WTC11 (cell line): ENCODE results near the gene NEMP2. TPM values are rescaled to one million over a fixed set of nuclear protein-coding genes. Genes with fewer than 3 reads are reported as not detected.

Source experiments
- ATAC-seq: fragments of 200-7000 bp; cut with Tn5 transposase; 2 replicates; pipeline ENCODE4 v1.10.0; 2021; ENCODE audit warnings: mild to moderate bottlenecking, moderate library complexity
- CTCF ChIA-PET: fragments of 300-600 bp; sonication (Branson Sonifier 250); formaldehyde crosslinking; loops from one replicate; lab custom pipeline; 2021; ENCODE audit warnings: antibody characterized with exemption; lab: Charles Lee
- POLR2A ChIA-PET: fragments of 350-600 bp; sonication (Branson Sonifier 250); formaldehyde crosslinking; loops from one replicate; lab custom pipeline; 2021; ENCODE audit warnings: antibody characterized with exemption; lab: Charles Lee
- DNase-seq: peaks from one replicate; pipeline ENCODE4 v3.0.0; 2021; ENCODE audit warnings: low spot score
- H3K27ac Mint-ChIP-seq: 2 replicates; pipeline ENCODE4 v1.8.0; 2021; ENCODE audit warnings: mixed read lengths
- H3K27me3 Mint-ChIP-seq: 2 replicates; pipeline ENCODE4 v1.8.0; 2021; ENCODE audit warnings: low read depth, mild to moderate bottlenecking, moderate library complexity, mixed read lengths
- H3K36me3 Mint-ChIP-seq: 2 replicates; pipeline ENCODE4 v1.8.0; 2021; ENCODE audit warnings: mixed read lengths
- H3K4me1 Mint-ChIP-seq: 2 replicates; pipeline ENCODE4 v1.8.0; 2022; ENCODE audit warnings: mixed read lengths
- H3K4me3 Mint-ChIP-seq: 2 replicates; pipeline ENCODE4 v1.8.0; 2021; ENCODE audit warnings: mild to moderate bottlenecking, moderate library complexity, mixed read lengths
- H3K9me3 Mint-ChIP-seq: 2 replicates; pipeline ENCODE4 v1.8.0; 2021; ENCODE audit warnings: mixed read lengths
- EMX1 ChIP-seq: fragments of 250-450 bp; sonication (Bioruptor Pico); IDR thresholded peaks from 2 replicates; pipeline ENCODE4 v1.8.0; 2021; ENCODE audit warnings: mild to moderate bottlenecking
- IRF2 ChIP-seq: sonication (generic); formaldehyde crosslinking; IDR thresholded peaks from 2 replicates; pipeline ENCODE4 v1.8.0; 2022; ENCODE audit warnings: low read depth, missing genetic modification reagents, borderline replicate concordance
- JUN ChIP-seq: sonication (generic); formaldehyde crosslinking; IDR thresholded peaks from 2 replicates; pipeline ENCODE4 v1.8.0; 2023; ENCODE audit warnings: mild to moderate bottlenecking, missing genetic modification reagents
- MXD4 ChIP-seq: fragments of 250-450 bp; sonication (Bioruptor Pico); IDR thresholded peaks from 2 replicates; pipeline ENCODE4 v1.8.0; 2021; ENCODE audit warnings: mild to moderate bottlenecking, moderate library complexity, borderline replicate concordance
- SOX15 ChIP-seq: fragments of 250-450 bp; sonication (Bioruptor Pico); IDR thresholded peaks from 2 replicates; pipeline ENCODE4 v1.9.0; 2021; ENCODE audit warnings: mild to moderate bottlenecking
- SP1 ChIP-seq: sonication (generic); formaldehyde crosslinking; conservative IDR thresholded peaks from 2 replicates; pipeline ENCODE4 v1.8.1; 2022; ENCODE audit warnings: missing genetic modification reagents
- TEAD1 ChIP-seq: sonication (generic); formaldehyde crosslinking; IDR thresholded peaks from 2 replicates; pipeline ENCODE4 v1.8.0; 2022; ENCODE audit warnings: mild to moderate bottlenecking, missing genetic modification reagents
- TP53 ChIP-seq: sonication (generic); formaldehyde crosslinking; IDR thresholded peaks from 2 replicates; pipeline ENCODE4 v1.8.1; 2023; ENCODE audit warnings: mild to moderate bottlenecking, missing genetic modification reagents
- ZBTB21 ChIP-seq: sonication (generic); formaldehyde crosslinking; IDR thresholded peaks from 2 replicates; pipeline ENCODE4 v1.8.1; 2023; ENCODE audit warnings: mild to moderate bottlenecking, missing genetic modification reagents, borderline replicate concordance
- ZNF138 ChIP-seq: sonication (generic); formaldehyde crosslinking; conservative IDR thresholded peaks from 2 replicates; pipeline ENCODE4 v1.8.1; 2022; ENCODE audit warnings: mild to moderate bottlenecking, moderate library complexity, missing genetic modification reagents
- total RNA-seq: library from RNA; stranded (reverse); gene quantifications from 3 replicates; pipeline ENCODE4 v1.2.3, GENCODE V29; 2021
- TF ChIP-seq, protein P1 (sequence below): sonication (generic); formaldehyde crosslinking; IDR thresholded peaks from 2 replicates; pipeline ENCODE4 v1.8.1; 2022; ENCODE audit warnings: low read depth, mild to moderate bottlenecking, moderate library complexity, missing genetic modification reagents, borderline replicate concordance
- TF ChIP-seq, protein P2 (sequence below): sonication (generic); formaldehyde crosslinking; IDR thresholded peaks from 2 replicates; pipeline ENCODE4 v1.8.0; 2023; ENCODE audit warnings: missing genetic modification reagents
- TF ChIP-seq, protein P3 (sequence below): sonication (generic); formaldehyde crosslinking; IDR thresholded peaks from 2 replicates; pipeline ENCODE4 v1.8.0; 2022; ENCODE audit warnings: mild to moderate bottlenecking, missing genetic modification reagents
- TF ChIP-seq, protein P4 (sequence below): sonication (generic); formaldehyde crosslinking; IDR thresholded peaks from 2 replicates; pipeline ENCODE4 v1.8.1; 2022; ENCODE audit warnings: missing genetic modification reagents, borderline replicate concordance
- TF ChIP-seq, protein P5 (sequence below): fragments of 250-450 bp; sonication (Bioruptor Pico); IDR thresholded peaks from 2 replicates; pipeline ENCODE4 v1.9.0; 2021; ENCODE audit warnings: moderate library complexity, mild to moderate bottlenecking, inconsistent platforms, borderline replicate concordance
- TF ChIP-seq, protein P6 (sequence below): sonication (generic); formaldehyde crosslinking; IDR thresholded peaks from 2 replicates; pipeline ENCODE4 v1.8.1; 2022; ENCODE audit warnings: mild to moderate bottlenecking, moderate library complexity, missing genetic modification reagents

Gene NEMP2
- total RNA-seq, 1 experiment from 2014 or later, result 7.2 TPM

DNA sequence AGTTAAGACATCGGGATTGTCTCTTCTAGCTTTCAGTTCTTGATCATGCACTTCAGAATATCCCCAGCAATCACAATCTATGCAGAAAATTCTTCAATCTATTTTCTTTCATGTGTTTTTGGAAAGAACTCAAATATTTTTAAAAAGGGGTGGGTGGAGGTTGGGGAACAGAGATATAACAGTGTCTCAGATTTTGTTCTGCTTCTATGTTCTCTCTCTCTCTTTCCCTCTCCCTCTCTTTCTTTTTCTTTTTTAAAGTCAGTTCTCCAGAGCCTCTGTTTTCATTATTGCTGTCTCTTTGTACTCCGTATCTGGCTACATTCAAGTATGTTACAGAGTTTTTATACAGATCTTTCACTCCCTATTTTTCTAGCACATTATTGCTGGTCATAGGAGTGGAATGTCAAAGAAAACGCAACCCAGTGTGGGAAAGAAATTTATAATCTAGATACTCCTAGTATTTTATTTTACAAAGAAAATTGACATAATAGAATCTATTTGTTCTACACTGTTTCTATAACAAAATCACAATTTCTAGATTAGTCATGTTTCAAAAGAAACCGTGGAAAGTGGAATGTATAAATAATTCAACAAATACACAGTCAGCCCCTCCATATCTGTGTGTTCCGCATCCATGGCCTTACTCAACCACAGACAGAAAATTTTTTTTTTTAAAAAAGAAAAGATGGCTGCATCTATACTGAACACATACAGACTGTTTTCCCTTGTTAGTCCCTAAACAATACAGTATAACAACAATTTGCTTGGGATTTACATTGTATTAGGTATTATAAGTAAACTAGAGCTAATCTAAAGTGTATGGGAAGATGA is 11.2 kb upstream of the NEMP2 start (continued):
- TF ChIP-seq, protein P1, sequence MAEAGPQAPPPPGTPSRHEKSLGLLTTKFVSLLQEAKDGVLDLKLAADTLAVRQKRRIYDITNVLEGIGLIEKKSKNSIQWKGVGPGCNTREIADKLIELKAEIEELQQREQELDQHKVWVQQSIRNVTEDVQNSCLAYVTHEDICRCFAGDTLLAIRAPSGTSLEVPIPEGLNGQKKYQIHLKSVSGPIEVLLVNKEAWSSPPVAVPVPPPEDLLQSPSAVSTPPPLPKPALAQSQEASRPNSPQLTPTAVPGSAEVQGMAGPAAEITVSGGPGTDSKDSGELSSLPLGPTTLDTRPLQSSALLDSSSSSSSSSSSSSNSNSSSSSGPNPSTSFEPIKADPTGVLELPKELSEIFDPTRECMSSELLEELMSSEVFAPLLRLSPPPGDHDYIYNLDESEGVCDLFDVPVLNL (CRISPR knock-in tag), result no peak
- TF ChIP-seq SOX15 (no peak), MXD4 (CRISPR knock-in tag) (no peak), TP53 (no peak), JUN (CRISPR knock-in tag) (no peak)
- TF ChIP-seq, protein P2, sequence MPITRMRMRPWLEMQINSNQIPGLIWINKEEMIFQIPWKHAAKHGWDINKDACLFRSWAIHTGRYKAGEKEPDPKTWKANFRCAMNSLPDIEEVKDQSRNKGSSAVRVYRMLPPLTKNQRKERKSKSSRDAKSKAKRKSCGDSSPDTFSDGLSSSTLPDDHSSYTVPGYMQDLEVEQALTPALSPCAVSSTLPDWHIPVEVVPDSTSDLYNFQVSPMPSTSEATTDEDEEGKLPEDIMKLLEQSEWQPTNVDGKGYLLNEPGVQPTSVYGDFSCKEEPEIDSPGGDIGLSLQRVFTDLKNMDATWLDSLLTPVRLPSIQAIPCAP (CRISPR knock-in tag), result no peak
- TF ChIP-seq, protein P3, sequence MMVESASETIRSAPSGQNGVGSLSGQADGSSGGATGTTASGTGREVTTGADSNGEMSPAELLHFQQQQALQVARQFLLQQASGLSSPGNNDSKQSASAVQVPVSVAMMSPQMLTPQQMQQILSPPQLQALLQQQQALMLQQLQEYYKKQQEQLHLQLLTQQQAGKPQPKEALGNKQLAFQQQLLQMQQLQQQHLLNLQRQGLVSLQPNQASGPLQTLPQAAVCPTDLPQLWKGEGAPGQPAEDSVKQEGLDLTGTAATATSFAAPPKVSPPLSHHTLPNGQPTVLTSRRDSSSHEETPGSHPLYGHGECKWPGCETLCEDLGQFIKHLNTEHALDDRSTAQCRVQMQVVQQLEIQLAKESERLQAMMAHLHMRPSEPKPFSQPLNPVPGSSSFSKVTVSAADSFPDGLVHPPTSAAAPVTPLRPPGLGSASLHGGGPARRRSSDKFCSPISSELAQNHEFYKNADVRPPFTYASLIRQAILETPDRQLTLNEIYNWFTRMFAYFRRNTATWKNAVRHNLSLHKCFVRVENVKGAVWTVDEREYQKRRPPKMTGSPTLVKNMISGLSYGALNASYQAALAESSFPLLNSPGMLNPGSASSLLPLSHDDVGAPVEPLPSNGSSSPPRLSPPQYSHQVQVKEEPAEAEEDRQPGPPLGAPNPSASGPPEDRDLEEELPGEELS (CRISPR knock-in tag), result no peak

DNA sequence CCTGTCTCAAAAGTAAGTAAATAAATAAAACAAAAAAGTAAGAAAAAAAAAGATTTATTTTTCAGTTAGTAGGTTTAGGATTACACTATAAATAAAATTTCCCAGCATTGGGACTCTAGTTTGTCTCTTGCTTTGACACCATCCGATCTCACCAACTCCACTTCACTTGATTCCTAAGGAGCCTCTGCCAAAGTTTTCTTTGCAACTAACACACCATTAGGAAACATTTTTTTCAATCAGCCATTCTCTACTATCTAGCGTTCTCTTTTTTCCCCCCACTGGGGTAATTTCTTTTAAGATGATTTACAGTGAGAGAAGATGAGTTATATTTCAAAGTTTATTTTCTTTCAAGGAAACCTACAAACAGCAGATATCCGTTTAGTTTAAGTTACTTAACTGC is 10.6 kb upstream of the NEMP2 start:
- no peaks in the 10 kb centered on the region for H3K4me1 Mint-ChIP-seq
- no peak overlapping the region for H3K27ac Mint-ChIP-seq
- DNase-seq (no peak), ATAC-seq (no peak)
- ChIA-PET POLR2A (interaction anchor here (0.6 kb wide), 1 partner anchor 26 kb away, joined by 7 read pairs; no protein-coding TSS in a partner anchor), CTCF (no interaction called here)
- peaks cover 22% of the 10 kb centered on the region for H3K36me3 Mint-ChIP-seq
- no peak overlapping the region for H3K4me3 Mint-ChIP-seq
- H3K27me3 Mint-ChIP-seq, result no peaks in the 10 kb centered on the region
- peaks cover 21% of the 10 kb centered on the region for H3K9me3 Mint-ChIP-seq
- no peak for TF ChIP-seq IRF2 (CRISPR knock-in tag)
- TF ChIP-seq, protein P4, sequence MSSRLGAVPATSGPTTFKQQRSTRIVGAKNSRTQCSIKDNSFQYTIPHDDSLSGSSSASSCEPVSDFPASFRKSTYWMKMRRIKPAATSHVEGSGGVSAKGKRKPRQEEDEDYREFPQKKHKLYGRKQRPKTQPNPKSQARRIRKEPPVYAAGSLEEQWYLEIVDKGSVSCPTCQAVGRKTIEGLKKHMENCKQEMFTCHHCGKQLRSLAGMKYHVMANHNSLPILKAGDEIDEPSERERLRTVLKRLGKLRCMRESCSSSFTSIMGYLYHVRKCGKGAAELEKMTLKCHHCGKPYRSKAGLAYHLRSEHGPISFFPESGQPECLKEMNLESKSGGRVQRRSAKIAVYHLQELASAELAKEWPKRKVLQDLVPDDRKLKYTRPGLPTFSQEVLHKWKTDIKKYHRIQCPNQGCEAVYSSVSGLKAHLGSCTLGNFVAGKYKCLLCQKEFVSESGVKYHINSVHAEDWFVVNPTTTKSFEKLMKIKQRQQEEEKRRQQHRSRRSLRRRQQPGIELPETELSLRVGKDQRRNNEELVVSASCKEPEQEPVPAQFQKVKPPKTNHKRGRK (CRISPR knock-in tag), result no peak
- no peak for TF ChIP-seq SP1 (CRISPR knock-in tag)
- TF ChIP-seq, protein P5, sequence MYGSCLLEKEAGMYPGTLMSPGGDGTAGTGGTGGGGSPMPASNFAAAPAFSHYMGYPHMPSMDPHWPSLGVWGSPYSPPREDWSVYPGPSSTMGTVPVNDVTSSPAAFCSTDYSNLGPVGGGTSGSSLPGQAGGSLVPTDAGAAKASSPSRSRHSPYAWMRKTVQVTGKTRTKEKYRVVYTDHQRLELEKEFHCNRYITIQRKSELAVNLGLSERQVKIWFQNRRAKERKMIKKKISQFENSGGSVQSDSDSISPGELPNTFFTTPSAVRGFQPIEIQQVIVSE (CRISPR knock-in tag), result no peak
- TF ChIP-seq TEAD1 (CRISPR knock-in tag), result no peak
- no peak for TF ChIP-seq ZBTB21 (CRISPR knock-in tag)
- no peak for TF ChIP-seq EMX1 (CRISPR knock-in tag)
- TF ChIP-seq ZNF138 (CRISPR knock-in tag), result no peak
- TF ChIP-seq, protein P6, sequence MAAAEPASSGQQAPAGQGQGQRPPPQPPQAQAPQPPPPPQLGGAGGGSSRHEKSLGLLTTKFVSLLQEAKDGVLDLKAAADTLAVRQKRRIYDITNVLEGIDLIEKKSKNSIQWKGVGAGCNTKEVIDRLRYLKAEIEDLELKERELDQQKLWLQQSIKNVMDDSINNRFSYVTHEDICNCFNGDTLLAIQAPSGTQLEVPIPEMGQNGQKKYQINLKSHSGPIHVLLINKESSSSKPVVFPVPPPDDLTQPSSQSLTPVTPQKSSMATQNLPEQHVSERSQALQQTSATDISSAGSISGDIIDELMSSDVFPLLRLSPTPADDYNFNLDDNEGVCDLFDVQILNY (CRISPR knock-in tag), result no peak
